Liver (tissue), 9 donors: Measurements from ENCODE around the gene CFAP65. TPM values are rescaled to one million over a fixed set of nuclear protein-coding genes. Genes with fewer than 3 reads are reported as not detected.

Experiments used
- DNase-seq: peaks from one replicate; pipeline ENCODE4 v3.0.0-alpha.2; 2017; ENCODE audit warnings: low spot score
- H3K27ac ChIP-seq, 2 donors: one replicate each; pipeline ENCODE4 v1.7.0; 2013; ENCODE audit warnings: inconsistent platforms in 2 of 2, low read length in 2 of 2, control low read depth in 1 of 2, low read depth in 1 of 2, mild to moderate bottlenecking in 1 of 2
- H3K27me3 ChIP-seq, 4 donors: one replicate each; pipeline versions ENCODE4 v1.6.1 to v1.7.0; 2013; ENCODE audit warnings: low read length in 3 of 4, inconsistent platforms in 1 of 4, mild to moderate bottlenecking in 1 of 4, moderate library complexity in 1 of 4; ENCODE audit not compliant: control insufficient read depth in 4 of 4, insufficient read depth in 4 of 4
- H3K36me3 ChIP-seq, 4 donors: one replicate each; pipeline versions ENCODE4 v1.6.1 to v1.7.0; 2013; ENCODE audit warnings: low read length in 3 of 4, mild to moderate bottlenecking in 3 of 4, low read depth in 1 of 4, moderate library complexity in 1 of 4; ENCODE audit not compliant: control insufficient read depth in 4 of 4, insufficient read depth in 3 of 4
- H3K4me1 ChIP-seq, 4 donors: one replicate each; pipeline versions ENCODE4 v1.6.1 to v1.7.0; 2013; ENCODE audit warnings: low read length in 3 of 4, mild to moderate bottlenecking in 3 of 4, moderate library complexity in 1 of 4; ENCODE audit not compliant: control insufficient read depth in 4 of 4, insufficient read depth in 4 of 4
- H3K4me3 ChIP-seq, 3 donors: one replicate each; pipeline versions ENCODE4 v1.6.1 to v1.7.0; 2013; ENCODE audit warnings: low read length in 3 of 3, control low read depth in 1 of 3, low read depth in 1 of 3, mild to moderate bottlenecking in 1 of 3
- H3K9ac ChIP-seq, 2 donors: one replicate each; pipeline ENCODE4 v1.7.0; 2013; ENCODE audit warnings: low read length in 2 of 2, mild to moderate bottlenecking in 2 of 2, moderate library complexity in 2 of 2, control low read depth in 1 of 2, low read depth in 1 of 2
- H3K9me3 ChIP-seq, 4 donors: one replicate each; pipeline versions ENCODE4 v1.6.1 to v1.7.0; 2013; ENCODE audit warnings: low read length in 3 of 4; ENCODE audit not compliant: control insufficient read depth in 4 of 4
- ATF3 ChIP-seq: IDR thresholded peaks from 2 replicates; pipeline ENCODE4 v1.6.1; 2016; ENCODE audit warnings: antibody characterized with exemption
- CTCF ChIP-seq: fragments of 150-350 bp; IDR thresholded peaks from 2 replicates; pipeline ENCODE4 v1.5.1; 2017; ENCODE audit warnings: improper control_type of control experiment, low read depth, low read length; ENCODE audit not compliant: missing input control
- FOXA1 ChIP-seq: IDR thresholded peaks from 2 replicates; pipeline ENCODE4 v1.6.1; 2016; ENCODE audit warnings: antibody characterized with exemption
- FOXA2 ChIP-seq: IDR thresholded peaks from 2 replicates; pipeline ENCODE4 v1.6.1; 2016; ENCODE audit warnings: antibody characterized with exemption
- HNF4A ChIP-seq, 2 donors: conservative IDR thresholded peaks; 2 replicates each; pipeline ENCODE4 v1.6.1; 2016; ENCODE audit warnings: antibody characterized with exemption in 2 of 2, mild to moderate bottlenecking in 2 of 2
- HNF4G ChIP-seq: IDR thresholded peaks from 2 replicates; pipeline ENCODE4 v1.6.1; 2016; ENCODE audit warnings: antibody characterized with exemption
- MAX ChIP-seq: IDR thresholded peaks from 2 replicates; pipeline ENCODE4 v1.6.1; 2016; ENCODE audit warnings: antibody characterized with exemption
- NR2F2 ChIP-seq: IDR thresholded peaks from 2 replicates; pipeline ENCODE4 v1.6.1; 2016; ENCODE audit warnings: antibody characterized with exemption
- RAD21 ChIP-seq, 2 donors: IDR thresholded peaks; 2 replicates each; pipeline ENCODE4 v1.6.1; 2016; ENCODE audit warnings: antibody characterized with exemption in 2 of 2, mild to moderate bottlenecking in 2 of 2
- REST ChIP-seq: IDR thresholded peaks from 2 replicates; pipeline ENCODE4 v1.6.1; 2016; ENCODE audit warnings: antibody characterized with exemption, mild to moderate bottlenecking
- RXRA ChIP-seq, 2 donors: IDR thresholded peaks; 2 replicates each; pipeline ENCODE4 v1.6.1; 2017 to 2018; ENCODE audit warnings: antibody characterized with exemption in 2 of 2, mild to moderate bottlenecking in 1 of 2
- YY1 ChIP-seq: IDR thresholded peaks from 2 replicates; pipeline ENCODE4 v1.6.1; 2016; ENCODE audit warnings: antibody characterized with exemption, mild to moderate bottlenecking
- ZBTB33 ChIP-seq: IDR thresholded peaks from 2 replicates; pipeline ENCODE4 v1.6.1; 2016; ENCODE audit warnings: antibody characterized with exemption
- WGBS: extraction: QIAGEN DNeasy Blood & Tissue Kit; methylation state at CpG from one replicate; pipeline ENCODE4 v1.1.7; 2013; 5-methylcytosine and 5-hydroxymethylcytosine counted together
- polyA plus RNA-seq, 2 donors: library from polyadenylated mRNA; stranded (reverse) in 1 of 2; unstranded in 1 of 2; fragments of 200-250 nt in 1 of 2; fragments of >200 nt in 1 of 2; fragmentation: Nextera tagmentation in 1 of 2; extraction: Ambion mirVana in 1 of 2; gene quantifications; one replicate each; pipeline versions ENCODE4 v1.2.1 to v1.2.3, GENCODE V29; 2013 to 2015
- total RNA-seq, 2 donors: library from RNA; depleted of rRNA; stranded (reverse); fragments of >200 nt; gene quantifications; one replicate each; pipeline ENCODE4 v1.2.3, GENCODE V29; 2014
- donor health status: healthy.
- donor health status: healthy.
- donor health status: healthy.
- donor health status: healthy.
- donor health status: healthy.

CFAP65 gene
- total and polyA plus RNA-seq, 4 donors = not detected

- no peak overlapping the region for H3K27ac ChIP-seq
- H3K4me1 ChIP-seq = peaks cover 0 to 22% (median 5%) of the 10 kb centered on the region in 4 donors
- WGBS = 58% methylated on average over 2 of the region's 2 CpGs
- no peaks in the 10 kb centered on the region for H3K27me3 ChIP-seq
- peaks cover 3 to 24% (median 13%) of the 10 kb centered on the region in 4 donors for H3K36me3 ChIP-seq
- TF ChIP-seq HNF4A (conservative IDR thresholded peaks at IDR 0.05) (peak; percentile 27 to 59), NR2F2 (no peak)
- no peak overlapping the region for H3K4me3 ChIP-seq
- DNase-seq = no peak
- H3K9me3 ChIP-seq = no peaks in the 10 kb centered on the region
- H3K9ac ChIP-seq = no peak overlapping the region
Observed at GRCh38 chr2:219079417-219079816, 38.1 kb upstream of the CFAP65 start.

GRCh38 chr2:219078951-219079350, 37.6 kb upstream of the CFAP65 start:
- peaks cover 0 to 22% (median 5%) of the 10 kb centered on the region in 4 donors for H3K4me1 ChIP-seq
- peaks cover 3 to 24% (median 13%) of the 10 kb centered on the region in 4 donors for H3K36me3 ChIP-seq
- no peak overlapping the region for H3K4me3 ChIP-seq
- no peak overlapping the region for H3K27ac ChIP-seq
- no peak for TF ChIP-seq HNF4G
- no peak for TF ChIP-seq HNF4A (conservative IDR thresholded peaks at IDR 0.05)
- TF ChIP-seq FOXA2 = no peak
- no peak for TF ChIP-seq REST
- no peak for TF ChIP-seq FOXA1
- TF ChIP-seq RXRA (IDR thresholded peaks at IDR 0.05) = no peak
- TF ChIP-seq CTCF = no peak
- TF ChIP-seq ZBTB33 = no peak
- TF ChIP-seq ATF3 = no peak
- no peak for TF ChIP-seq YY1
- TF ChIP-seq RAD21 (IDR thresholded peaks at IDR 0.05) = no peak
- TF ChIP-seq MAX = no peak
- 72% methylated on average over 4 of the region's 4 CpGs for WGBS
- no peak overlapping the region for H3K9ac ChIP-seq
- no peaks in the 10 kb centered on the region for H3K9me3 ChIP-seq
- DNase-seq = no peak
- no peaks in the 10 kb centered on the region for H3K27me3 ChIP-seq
